ENCODE results near the gene ELL.
"Not testable (repeated sequence)": the region's sequence is repeated elsewhere in the genome, so short reads cannot be mapped to it uniquely, and the experiment has no call there.

Gene ELL

DNA sequence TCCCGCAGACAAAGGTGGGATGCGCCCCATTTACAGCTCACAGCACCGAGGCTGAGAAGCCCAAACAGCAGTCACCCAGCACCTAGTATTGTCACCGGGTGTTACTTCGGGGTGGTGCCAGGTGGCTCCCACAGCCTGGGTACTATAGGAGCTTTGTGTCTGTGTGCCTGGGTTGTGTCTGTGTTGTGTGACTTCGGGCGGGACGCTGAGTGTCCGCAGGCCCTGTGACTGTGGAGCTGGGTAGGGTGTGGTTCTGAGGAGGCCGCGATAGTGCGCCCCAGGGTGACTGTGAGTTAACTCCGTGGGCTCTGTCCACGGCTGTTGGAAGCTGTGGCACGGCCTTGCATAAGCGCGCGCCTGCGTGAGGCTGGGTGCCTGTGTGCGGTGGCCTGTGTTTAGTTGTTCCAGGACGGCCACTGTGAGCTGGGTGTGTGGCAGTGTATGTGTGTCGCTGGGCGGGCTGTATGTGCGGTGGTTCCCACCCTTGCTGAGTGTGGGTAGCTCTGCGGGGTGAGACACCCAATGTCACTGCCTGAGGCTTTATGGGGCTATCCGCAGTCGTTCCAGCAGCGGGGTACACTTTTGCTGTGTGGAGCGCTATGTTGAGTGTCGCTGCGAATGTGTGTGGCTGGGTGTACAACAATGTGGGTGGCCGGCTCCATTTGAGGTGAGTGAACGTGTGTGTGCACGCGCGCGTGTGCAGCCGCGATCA, 103.2 kb downstream of the ELL start:
- DNase-seq = no peak

DNA sequence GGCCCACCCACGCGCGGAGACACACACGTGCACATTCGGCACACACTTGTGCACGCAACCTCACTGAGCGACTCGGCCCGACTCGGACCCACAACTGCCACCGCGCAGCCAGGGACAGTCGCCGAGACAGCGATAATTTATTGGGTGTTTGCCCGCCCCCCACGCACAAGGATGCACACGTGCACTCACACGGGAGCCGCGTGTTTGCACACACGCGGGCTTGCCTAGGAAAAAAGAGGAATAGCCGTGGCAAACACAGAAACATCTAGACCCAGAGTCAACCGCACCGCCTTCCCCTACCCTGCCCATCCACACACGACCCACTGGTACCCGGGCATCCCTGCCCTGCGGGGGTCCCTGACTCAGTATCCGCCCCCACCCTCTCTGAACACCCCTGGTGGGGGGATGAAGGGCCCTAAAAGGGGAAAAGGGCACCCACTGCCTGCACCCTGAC, 103.8 kb downstream of the ELL start:
- DNase-seq = no peak

DNA sequence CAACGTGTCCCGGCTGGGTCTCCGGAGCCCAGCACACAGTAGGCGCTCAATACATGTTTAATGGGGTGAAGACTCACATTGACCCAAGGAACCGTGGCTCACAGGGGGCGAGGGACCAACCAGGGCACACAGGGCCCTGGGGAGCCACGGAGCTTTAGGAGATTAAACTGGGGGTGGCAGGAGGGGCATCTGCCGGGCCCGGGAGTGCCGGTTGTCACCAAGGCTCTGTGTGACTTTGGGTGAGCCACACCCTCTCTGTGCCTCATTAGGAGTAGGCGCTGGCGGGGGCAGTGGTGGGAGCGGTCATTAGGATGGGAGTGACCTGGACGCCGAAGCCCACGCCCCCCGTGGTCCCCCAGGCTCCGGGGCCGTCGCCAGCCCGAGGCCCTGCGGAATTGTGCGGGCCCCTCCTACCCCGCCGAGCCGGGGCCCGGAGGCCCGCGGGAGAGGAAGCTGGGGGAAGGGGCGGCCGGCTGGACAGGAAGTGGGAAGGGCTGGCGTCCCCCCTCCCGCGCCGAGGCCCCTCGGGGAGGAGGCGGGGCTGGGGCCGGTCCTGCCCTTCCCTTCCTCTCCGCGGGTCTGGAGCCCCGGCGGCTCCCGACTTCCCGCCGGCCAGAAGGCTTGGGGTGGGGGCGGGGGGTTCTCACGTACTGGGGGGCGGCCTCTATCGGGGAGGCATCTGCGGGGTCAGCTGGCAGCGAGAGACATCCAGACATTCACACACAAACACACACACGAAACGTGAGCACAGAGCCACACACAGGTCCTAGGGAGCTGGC, 104.4 kb downstream of the ELL start:
- DNase-seq = peak; percentile 34 to 39

DNA sequence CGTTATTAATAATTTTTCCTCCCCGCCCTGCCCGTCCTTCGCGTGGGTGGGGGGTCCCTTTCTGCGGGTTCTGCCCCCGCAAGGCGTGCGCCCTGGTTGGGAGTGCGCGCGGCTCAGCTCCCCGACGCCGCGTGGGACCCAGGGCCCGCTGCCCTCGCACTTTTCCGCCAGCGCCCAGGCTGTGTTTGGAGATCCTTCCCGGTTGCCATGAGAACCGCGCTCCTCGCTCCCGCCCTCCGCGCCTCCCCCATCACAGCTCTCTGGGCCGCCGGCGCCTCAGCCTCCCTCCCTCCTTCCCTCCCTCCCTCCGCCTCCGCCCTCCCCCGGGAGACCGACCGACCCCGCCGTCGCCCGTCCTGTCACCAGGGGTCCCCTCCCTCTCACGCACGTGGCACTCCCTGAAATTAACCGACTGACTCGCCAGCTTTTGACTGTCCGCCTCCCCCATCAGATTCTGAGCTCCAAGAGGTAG, 105.1 kb downstream of the ELL start:
- DNase-seq = peak; percentile 49 to 62

DNA sequence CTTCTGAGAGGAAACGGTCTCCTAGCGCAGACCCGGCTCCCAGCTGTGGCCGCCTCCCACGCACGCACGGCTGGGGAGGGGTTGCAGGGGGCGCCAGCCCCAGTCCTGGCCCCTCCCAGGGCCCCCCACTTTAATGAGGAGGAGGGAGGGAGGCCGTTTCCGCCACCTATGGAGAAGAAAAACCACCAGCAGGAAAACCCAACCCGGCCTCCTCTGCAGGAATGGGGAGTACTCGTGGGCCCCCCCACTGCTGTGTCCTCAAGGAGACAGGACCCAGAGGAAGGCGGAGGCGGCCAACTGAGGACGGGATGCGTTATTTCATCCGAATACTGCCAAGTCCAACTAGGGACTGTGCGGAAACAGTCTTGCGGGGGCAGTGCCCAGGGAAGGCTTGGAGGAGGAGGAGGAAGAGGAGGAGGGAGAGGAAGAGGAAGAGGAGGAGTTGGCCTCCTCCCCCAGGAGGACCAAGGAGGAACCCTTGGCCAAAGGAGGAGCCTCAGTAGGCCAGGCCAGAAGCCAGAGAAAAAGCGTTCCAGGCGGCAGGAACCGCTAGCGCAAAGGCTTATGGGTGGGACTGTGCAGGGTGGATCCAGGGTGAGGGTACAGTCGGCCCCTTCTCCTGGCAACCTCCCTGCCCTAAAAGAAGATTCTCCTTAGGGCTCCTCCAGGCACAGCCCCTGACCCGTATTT, 106.5 kb downstream of the ELL start:
- DNase-seq = no peak

DNA sequence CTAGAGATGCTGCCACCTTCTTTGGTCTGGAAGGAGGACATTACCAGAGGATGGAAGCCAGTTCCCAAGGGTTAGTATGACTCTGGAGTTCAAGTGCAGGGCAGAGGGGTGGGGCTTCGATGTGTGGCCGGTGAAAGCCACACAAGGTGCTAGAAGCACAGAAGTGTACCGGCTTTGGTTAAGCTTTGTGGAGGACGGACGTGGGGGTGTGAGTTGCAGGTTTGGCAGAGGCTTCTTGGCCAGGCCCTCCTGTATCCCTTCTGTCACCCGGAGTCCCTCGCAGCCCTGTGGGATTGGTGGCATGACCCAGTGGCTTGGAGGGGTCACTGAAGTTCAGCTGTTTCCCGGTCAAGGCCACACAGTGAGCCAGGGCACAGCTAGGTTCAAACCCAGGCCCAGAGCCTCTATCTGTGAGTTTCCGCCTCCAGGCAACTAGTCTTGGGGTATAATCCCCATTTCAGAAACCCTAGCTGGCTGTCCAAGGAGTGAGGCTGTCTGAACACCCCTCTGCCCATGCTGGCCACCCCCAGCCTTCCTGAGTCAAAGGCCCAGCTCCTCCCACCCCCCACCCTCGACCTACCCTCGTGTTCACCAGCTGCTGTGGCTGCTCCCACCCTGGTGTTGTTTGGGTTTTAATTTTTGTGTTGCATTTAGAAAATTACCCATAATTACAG, 107.2 kb downstream of the ELL start:
- no peak for DNase-seq

DNA sequence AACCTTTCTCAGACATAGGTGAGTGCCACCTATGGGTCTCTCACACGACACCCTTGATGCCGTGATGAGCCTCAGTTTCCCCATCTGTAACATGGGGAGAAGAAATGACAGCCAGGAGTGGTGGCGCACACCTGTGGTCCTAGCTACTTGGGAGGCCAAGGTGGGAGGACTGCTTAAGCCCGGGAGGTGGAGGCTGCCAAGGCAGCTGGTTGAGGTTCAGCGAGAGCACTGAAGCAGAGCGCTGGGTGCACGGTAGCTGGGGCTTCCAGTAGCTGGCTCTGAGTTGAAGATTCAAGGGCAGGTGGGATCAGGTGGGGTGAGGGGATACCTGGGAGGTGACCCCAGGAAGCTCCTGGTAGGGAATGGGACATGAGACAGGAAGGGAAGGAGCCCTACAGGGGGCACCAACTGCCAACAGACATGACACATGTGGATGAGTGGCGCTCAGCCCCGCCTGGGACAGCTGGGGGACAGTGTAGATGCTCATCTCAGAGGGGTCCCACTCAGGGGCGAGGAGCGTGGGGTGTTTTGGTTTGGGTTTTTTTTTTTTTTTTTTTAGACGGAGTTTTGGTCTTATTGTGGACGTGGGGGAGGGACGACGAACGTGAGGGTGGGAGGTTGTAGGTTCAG, 109.1 kb downstream of the ELL start:
- DNase-seq = no peak

DNA sequence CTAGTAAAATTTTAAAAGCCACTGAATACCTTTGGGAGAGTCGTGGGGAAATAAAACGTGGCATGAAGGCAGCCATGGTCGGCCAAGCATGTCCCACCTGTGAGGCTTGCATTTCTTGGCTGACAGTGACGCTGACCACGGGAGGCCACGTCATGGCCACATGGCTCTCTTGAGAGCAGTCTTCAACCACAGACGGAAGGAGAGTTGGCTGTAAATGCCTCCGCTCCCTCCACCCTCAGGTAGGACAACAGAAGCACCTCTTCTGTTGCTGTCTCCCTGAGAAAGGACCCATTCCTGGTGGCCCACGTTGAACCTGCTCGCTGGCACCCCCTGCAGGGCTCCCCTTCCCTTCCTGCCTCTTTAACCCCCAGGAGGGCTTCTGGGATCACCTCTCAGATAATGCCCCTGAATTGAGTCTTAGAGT, 113.8 kb downstream of the ELL start:
- no peak for DNase-seq

DNA sequence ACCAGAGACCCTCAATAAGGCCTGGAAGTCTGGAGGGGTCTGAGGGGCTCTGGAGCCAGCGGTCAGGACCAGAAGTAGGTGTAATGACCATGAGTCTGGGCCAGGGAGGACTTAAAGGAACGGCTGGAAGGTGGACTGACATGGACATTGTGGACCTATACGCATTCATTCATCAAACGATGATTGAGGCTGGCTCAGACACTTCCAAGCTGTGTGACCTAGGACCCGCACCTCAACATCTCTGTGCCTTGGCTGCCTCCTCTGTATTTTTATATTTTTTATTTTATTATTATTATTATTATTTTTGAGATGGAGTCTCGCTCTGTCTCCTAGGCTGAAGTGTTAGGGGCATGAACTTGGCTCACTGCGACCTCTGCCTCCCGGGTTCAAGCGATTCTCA, 115.1 kb downstream of the ELL start:
- no peak for DNase-seq

DNA sequence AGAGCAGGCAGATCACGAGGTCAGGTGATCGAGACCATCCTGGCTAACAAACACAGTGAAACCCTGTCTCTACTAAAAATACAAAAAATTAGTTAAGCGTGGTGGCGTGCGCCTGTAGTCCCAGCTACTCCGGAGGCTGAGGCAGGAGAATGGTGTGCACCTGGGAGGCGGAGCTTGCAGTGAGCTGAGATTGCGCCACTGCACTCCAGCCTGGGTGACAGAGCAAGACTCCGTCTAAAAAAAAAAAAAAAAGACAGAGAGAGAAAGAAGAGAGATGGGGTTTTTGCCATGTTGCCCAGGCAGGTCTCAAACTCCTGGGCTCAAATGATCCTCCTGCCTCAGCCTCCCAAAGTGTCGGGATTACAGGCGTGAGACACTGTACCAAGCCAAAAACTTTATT, 116.1 kb downstream of the ELL start:
- not testable (repeated sequence) for DNase-seq

DNA sequence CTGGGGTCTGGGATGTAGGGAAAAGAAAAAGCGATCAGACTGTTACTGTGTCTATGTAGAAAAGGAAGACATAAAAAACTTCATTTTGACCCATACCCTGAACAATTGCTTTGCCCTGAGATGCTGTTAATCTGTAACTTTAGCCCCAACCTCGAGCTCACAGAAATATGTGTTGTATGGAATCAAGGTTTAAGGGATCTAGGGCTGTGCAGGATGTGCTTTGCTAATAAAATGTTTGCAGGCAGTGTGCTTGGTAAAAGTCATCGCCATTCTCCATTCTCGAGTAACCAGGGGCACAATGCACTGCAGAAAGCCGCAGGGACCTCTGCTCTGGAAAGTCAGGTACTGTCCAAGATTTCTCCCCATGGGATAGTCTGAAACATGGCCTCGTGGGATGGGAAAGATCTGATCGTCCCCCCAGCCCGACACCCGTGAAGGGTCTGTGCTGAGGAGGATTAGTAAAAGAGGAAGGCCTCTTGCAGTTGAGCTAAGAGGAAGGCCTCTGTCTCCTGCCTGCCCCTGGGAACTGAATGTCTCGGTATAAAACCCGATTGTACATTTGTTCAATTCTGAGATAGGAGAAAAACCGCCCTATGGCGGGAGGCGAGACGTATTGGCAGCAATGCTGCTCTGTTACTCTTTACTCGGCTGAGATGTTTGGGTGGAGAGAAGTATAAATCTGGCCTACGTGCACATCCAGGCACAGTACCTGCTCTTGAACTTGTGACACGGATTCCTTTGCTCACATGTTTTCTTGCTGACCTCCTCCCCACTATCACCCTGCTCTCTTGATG, 119.2 kb downstream of the ELL start:
- DNase-seq = not testable (repeated sequence)

DNA sequence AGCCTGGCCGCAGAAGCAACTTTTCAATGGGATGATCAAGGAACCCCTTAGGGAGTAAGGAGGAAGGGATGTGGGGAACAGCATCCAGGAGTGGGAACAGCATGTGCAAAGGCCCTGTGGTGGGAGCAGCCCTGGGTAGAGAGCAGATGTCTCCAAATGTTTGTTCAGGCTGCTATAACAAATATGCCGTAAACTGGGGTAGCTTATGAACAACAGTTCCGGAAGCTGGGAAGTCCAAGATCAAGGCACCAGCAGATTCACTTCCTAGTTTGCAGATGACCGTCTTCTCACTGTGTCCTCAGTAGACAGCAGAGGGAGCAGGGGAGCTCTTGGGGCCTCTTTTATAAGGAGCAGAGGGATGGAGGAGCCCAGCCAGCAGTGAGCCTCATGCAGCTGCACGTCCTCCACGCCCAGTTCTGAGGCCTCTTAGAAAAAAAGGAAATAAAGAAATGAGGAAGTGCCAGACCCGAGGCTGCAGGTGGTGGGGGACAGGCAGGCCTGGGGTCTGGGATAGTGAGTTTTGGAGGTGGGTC, 120.2 kb downstream of the ELL start:
- no peak for DNase-seq

DNA sequence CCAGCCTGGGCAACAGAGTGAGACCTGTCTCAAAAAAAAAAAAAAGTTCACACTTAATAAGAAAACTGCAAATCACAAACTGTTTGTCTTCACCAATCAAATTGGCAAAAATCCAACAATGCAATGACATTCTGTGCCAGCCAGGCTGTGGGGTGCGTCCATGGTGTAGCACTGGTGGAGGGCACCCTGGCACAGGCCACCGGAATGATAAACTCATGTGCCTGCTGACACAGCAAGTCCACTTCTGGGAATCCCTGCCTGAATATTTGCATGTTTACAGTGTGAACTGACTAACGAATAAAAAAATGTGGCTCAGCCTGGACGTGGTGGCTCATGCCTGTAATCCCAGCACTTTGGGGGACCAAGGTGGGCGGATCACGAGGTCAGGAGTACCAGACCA, 122.9 kb downstream of the ELL start:
- no peak for DNase-seq

DNA sequence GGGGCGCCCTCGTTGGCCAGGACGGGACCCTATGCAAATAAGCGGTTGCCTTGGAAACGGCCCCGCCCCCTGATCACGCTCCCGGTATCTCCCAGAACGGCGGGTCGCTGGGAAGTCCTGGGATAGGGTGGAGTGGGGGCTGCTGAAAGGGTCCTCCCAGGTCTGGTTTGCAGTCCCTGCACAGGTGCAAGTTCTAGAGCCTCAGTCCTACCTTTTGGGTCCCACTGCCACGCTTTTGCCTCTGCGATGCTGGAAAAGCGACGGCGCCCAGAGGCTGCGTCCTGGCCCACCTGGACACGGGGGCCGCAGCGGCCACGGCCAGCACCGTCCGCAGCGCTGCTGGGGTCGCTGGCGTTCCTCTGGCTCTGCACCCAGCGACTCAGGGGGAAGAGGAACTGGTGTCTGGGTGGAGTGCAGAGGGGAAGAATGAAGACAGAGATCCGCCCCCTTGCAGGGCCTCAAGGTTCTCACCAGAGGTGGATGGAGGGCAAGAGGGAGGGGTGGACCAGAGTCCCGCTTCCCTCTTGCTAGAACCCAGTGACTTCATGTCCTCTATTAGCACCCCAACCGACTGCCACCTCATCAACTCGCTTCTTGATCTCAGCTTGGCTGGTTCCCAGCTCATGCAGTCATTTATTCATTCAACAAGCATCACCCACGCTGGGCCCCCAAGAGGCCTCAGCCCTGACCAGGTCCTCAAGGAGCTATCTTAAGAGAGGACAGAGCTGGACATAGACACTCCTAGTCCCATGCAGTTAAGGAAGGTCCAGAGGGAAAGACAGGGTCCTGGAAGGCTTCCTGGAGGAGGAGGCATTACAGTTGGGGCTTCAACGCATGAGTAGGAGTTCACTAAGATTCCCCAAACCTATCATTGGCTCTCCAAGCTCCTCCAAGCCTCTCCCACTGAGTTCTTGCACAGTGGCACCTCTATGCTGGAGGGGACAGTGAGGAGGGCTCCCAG, 124.3 kb downstream of the ELL start, which contains the start of gene LRRC25:
LRRC25 (minus strand) TSS at position 381 of the 961 bp plus-strand sequence. CDS start 659 bp downstream, outside the sequence.
- DNase-seq = no peak

DNA sequence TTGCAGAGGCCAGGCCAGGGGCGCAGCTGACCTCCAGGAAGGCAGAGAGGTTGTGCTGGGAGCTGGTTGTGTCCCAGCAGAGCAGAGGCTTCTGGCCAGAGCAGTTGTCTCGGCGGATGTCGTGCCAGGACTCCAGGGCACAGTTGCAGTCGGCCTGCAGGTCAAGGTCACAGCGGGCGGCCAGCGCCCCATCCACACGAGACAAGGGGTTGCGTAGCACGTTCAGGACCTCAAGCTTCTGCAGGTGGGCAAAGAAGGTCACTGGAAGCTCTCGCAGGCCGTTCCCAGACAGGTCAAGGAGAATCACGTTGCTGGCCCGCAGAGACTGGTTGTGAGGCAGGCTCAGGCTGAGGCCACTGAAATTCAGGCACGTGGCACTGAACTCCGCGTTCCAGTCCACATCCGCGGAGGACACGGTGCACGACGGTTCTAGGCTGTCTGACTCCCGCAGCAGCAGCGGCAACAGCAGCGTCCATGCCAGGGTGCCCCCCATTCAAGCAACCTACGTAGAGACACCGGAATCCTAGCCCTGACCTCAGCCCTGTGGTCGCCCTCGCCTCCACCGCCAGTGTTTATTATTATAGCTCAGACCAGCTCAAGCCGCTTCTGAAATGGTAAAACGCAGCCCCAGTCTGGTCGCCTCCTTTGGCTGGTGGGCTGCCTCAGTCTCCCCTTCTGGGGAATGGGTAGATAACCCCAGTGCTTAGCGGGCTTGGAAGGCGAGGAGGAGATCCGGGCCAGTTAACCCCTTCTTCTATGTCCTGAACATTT, 125.2 kb downstream of the ELL start:
- no peak for DNase-seq

DNA sequence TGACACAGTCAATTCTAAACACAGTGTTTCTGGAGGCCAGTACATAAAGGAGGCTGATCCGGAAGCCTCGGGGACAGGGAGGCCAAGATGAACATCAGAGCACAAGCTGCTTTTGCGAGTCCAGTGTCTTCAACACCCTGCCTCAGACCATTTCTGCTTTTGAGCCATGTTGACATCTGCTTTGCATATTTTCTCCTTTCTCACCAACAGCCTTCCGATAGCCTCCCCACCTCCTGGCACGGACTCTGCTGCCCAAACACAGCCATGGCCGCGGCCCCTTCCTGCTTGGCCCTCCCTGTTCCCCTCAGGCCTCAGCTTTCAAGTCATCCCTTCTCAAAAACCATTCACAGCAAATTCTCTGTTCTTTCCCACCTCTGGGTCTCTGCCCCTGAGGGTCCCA, 128.0 kb downstream of the ELL start:
- DNase-seq = no peak

DNA sequence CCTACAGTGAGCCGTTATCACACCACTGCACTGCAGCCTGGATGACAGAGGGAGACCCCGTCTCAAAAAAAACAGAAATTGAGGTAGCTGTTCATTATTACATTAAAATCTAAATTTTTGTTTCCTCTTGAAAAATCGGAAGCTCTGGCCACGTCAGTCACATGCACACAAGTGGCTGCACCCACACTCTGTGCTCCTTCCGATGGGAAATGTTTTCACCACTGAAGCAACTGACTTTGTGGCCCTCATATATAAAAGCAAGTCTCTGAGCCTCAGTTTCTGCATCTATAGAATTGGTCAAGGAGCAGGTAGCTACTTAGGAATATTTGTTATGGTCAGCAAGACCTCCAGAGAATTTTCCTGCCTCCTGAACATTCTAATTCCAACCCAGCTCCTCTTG, 128.9 kb downstream of the ELL start:
- DNase-seq = no peak
